ENCODE data around the gene RHBDD2. TPM values are rescaled to one million over a fixed set of nuclear protein-coding genes. Genes with fewer than 3 reads are reported as not detected.

The RHBDD2 gene
- total and polyA plus RNA-seq, 2 experiments from 2014 or later, result 61.1 to 178 TPM

- H3K4me2 ChIP-seq, result no peak overlapping the region
- TF ChIP-seq, protein P1, sequence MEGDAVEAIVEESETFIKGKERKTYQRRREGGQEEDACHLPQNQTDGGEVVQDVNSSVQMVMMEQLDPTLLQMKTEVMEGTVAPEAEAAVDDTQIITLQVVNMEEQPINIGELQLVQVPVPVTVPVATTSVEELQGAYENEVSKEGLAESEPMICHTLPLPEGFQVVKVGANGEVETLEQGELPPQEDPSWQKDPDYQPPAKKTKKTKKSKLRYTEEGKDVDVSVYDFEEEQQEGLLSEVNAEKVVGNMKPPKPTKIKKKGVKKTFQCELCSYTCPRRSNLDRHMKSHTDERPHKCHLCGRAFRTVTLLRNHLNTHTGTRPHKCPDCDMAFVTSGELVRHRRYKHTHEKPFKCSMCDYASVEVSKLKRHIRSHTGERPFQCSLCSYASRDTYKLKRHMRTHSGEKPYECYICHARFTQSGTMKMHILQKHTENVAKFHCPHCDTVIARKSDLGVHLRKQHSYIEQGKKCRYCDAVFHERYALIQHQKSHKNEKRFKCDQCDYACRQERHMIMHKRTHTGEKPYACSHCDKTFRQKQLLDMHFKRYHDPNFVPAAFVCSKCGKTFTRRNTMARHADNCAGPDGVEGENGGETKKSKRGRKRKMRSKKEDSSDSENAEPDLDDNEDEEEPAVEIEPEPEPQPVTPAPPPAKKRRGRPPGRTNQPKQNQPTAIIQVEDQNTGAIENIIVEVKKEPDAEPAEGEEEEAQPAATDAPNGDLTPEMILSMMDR (IDR thresholded peaks at IDR 0.05; ENCODE audit: poor library complexity), result no peak
- TF ChIP-seq EZH2 (IDR thresholded peaks at IDR 0.05; ENCODE audit: borderline replicate concordance), result no peak
- over 99% methylated on average over 6 of the region's 6 CpGs for WGBS (ENCODE audit: low lambda C conversion rate, missing lambda C conversion rate)
Observed at GRCh38 chr7:75913437-75913836, 34.6 kb downstream of the RHBDD2 start.

GRCh38 chr7:75914169-75914654 is 35.4 kb downstream of the RHBDD2 start:
- Histone ChIP-seq H3K9me2 (replicated peaks; ENCODE audit: insufficient read depth) (no peaks in the 10 kb centered on the region), H4K20me1 (ENCODE audit: insufficient read depth, poor library complexity, severe bottlenecking) (peaks cover 3% of the 10 kb centered on the region), H3K36me3 (replicated peaks; ENCODE audit: insufficient read depth, low read depth) (no peaks in the 10 kb centered on the region), H3K4me3 (peak overlapping the region; percentile 88), H2AFZ (peak overlapping the region; percentile 96), H3K4me1 (ENCODE audit: insufficient read depth) (peaks cover 10% of the 10 kb centered on the region), H3K9me3 (ENCODE audit: low read depth) (no peaks in the 10 kb centered on the region), H3K79me2 (peaks cover 44% of the 10 kb centered on the region), H3K27me3 (no peaks in the 10 kb centered on the region), H3K27ac (peak overlapping the region; percentile 95), H3K4me2 (peak overlapping the region; percentile 90)
- WGBS (ENCODE audit: low lambda C conversion rate, missing lambda C conversion rate), result 48% methylated on average over 18 of the region's 18 CpGs
- TF ChIP-seq EZH2phosphoT487 (IDR thresholded peaks at IDR 0.05; ENCODE audit: low read depth, severe bottlenecking, unreplicated experiment), result no peak
- TF ChIP-seq, protein P1 (IDR thresholded peaks at IDR 0.05; ENCODE audit: poor library complexity), result no peak
- TF ChIP-seq EZH2 (IDR thresholded peaks at IDR 0.05; ENCODE audit: borderline replicate concordance), result no peak
- no peak for DNase-seq (ENCODE audit: low spot score)

More at GRCh38 chr7:75913437-75913836, 34.6 kb downstream of the RHBDD2 start:
- Histone ChIP-seq H3K9me2 (replicated peaks; ENCODE audit: insufficient read depth) (no peaks in the 10 kb centered on the region), H3K9me3 (ENCODE audit: low read depth) (no peaks in the 10 kb centered on the region), H3K4me1 (ENCODE audit: insufficient read depth) (peaks cover 10% of the 10 kb centered on the region), H3K27ac (no peak overlapping the region), H3K36me3 (replicated peaks; ENCODE audit: insufficient read depth, low read depth) (no peaks in the 10 kb centered on the region), H3K4me3 (no peak overlapping the region), H3K79me2 (peaks cover 36% of the 10 kb centered on the region), H4K20me1 (ENCODE audit: insufficient read depth, poor library complexity, severe bottlenecking) (peaks cover 3% of the 10 kb centered on the region), H2AFZ (no peak overlapping the region), H3K27me3 (no peaks in the 10 kb centered on the region)
- DNase-seq (ENCODE audit: low spot score), result no peak

GRCh38 chr7:75914655-75915415 is 36.0 kb downstream of the RHBDD2 start, which contains the start of gene POR:
Gene POR (plus strand): TSS chr7:75915155. CDS start chr7:75954002, 38,847 bp downstream.
- Histone ChIP-seq H3K4me1 (ENCODE audit: insufficient read depth) (peaks cover 10% of the 10 kb centered on the region), H2AFZ (peak within 1 kb of the TSS; percentile 96), H3K4me2 (peak within 1 kb of the TSS; percentile 94), H3K79me2 (peaks cover 50% of the 10 kb centered on the region), H3K9me3 (ENCODE audit: low read depth) (no peaks in the 10 kb centered on the region), H3K27me3 (no peaks in the 10 kb centered on the region), H3K27ac (peak within 1 kb of the TSS; percentile 95), H3K9me2 (replicated peaks; ENCODE audit: insufficient read depth) (no peaks in the 10 kb centered on the region), H3K4me3 (peak within 1 kb of the TSS; percentile 88), H4K20me1 (ENCODE audit: insufficient read depth, poor library complexity, severe bottlenecking) (peaks cover 3% of the 10 kb centered on the region), H3K36me3 (replicated peaks; ENCODE audit: insufficient read depth, low read depth) (no peaks in the 10 kb centered on the region)
- DNase-seq (ENCODE audit: low spot score), result peak; percentile 96
- TF ChIP-seq, protein P1 (IDR thresholded peaks at IDR 0.05; ENCODE audit: poor library complexity), result no peak
- no peak for TF ChIP-seq EZH2phosphoT487 (IDR thresholded peaks at IDR 0.05; ENCODE audit: low read depth, severe bottlenecking, unreplicated experiment)
- TF ChIP-seq EZH2 (IDR thresholded peaks at IDR 0.05; ENCODE audit: borderline replicate concordance), result no peak
- WGBS (ENCODE audit: low lambda C conversion rate, missing lambda C conversion rate), result 2% methylated on average over 59 of the region's 82 CpGs
